HepG2 (cell line): ENCODE data around the gene GRHL1. TPM values are rescaled to one million over a fixed set of nuclear protein-coding genes. Genes with fewer than 3 reads are reported as not detected.

Experiments
- BRCA1 ChIP-seq: sonication (generic); formaldehyde crosslinking; IDR thresholded peaks from 2 replicates; pipeline ENCODE4 v1.4.0; 2020; ENCODE audit warnings: missing genetic modification reagents
- CENPX ChIP-seq: sonication (generic); formaldehyde crosslinking; IDR thresholded peaks from 2 replicates; pipeline ENCODE4 v1.9.0; 2021; ENCODE audit warnings: mild to moderate bottlenecking, missing genetic modification reagents, moderate library complexity
- HNF4G ChIP-seq, 2 experiments: sonication (generic) in 1 of 2; formaldehyde crosslinking in 1 of 2; IDR thresholded peaks; 2 replicates each; pipeline versions ENCODE4 v1.4.0 to v1.6.1; 2011 to 2020; ENCODE audit warnings: borderline replicate concordance in 2 of 2, low read depth in 2 of 2, mild to moderate bottlenecking in 2 of 2, low read length in 1 of 2, missing genetic modification reagents in 1 of 2, moderate library complexity in 1 of 2
- MTF1 ChIP-seq: sonication (generic); formaldehyde crosslinking; IDR thresholded peaks from 2 replicates; pipeline ENCODE4 v1.5.0; 2020; ENCODE audit warnings: missing genetic modification reagents
- MXD4 ChIP-seq: IDR thresholded peaks from 2 replicates; pipeline ENCODE4 v1.6.1; 2016; ENCODE audit warnings: mild to moderate bottlenecking, missing biosample characterization, missing genetic modification reagents
- PAX8 ChIP-seq: sonication (generic); formaldehyde crosslinking; IDR thresholded peaks from 2 replicates; pipeline ENCODE4 v1.8.0; 2022; ENCODE audit warnings: mild to moderate bottlenecking, missing genetic modification reagents, borderline replicate concordance
- POLR2AphosphoS5 ChIP-seq: IDR thresholded peaks from 2 replicates; pipeline ENCODE4 v1.6.1; 2012; ENCODE audit warnings: low read depth, low read length
- REPIN1 ChIP-seq: sonication (generic); formaldehyde crosslinking; IDR thresholded peaks from 2 replicates; pipeline ENCODE4 v1.8.0; 2022; ENCODE audit warnings: missing genetic modification reagents, low read depth, mild to moderate bottlenecking, borderline replicate concordance
- SAP130 ChIP-seq: IDR thresholded peaks from 2 replicates; pipeline ENCODE4 v1.6.1; 2016; ENCODE audit warnings: low read depth
- SP1 ChIP-seq, 2 experiments: fragments of 450-650 bp in 1 of 2; sonication (generic) in 1 of 2; formaldehyde crosslinking in 1 of 2; IDR thresholded peaks; 2 replicates each; pipeline versions ENCODE4 v1.4.0 to v1.6.1; 2016 to 2020; ENCODE audit warnings: missing genetic modification reagents in 1 of 2
- YY1 ChIP-seq: IDR thresholded peaks from 2 replicates; pipeline ENCODE4 v1.6.1; 2011; ENCODE audit warnings: low read length, low read depth, moderate library complexity, mild to moderate bottlenecking; ENCODE audit not compliant: insufficient read depth, insufficient replicate concordance
- ZNF138 ChIP-seq: sonication (generic); formaldehyde crosslinking; IDR thresholded peaks from 2 replicates; pipeline ENCODE4 v1.5.0; 2020; ENCODE audit warnings: mild to moderate bottlenecking, low read depth, missing genetic modification reagents
- ZNF232 ChIP-seq: sonication (generic); formaldehyde crosslinking; IDR thresholded peaks from 2 replicates; pipeline ENCODE4 v1.4.0; 2020; ENCODE audit warnings: missing genetic modification reagents, borderline replicate concordance
- ZNF503 ChIP-seq: sonication (generic); formaldehyde crosslinking; IDR thresholded peaks from 2 replicates; pipeline ENCODE4 v1.4.0; 2020; ENCODE audit warnings: missing genetic modification reagents
- ZNF609 ChIP-seq: sonication (generic); formaldehyde crosslinking; IDR thresholded peaks from 2 replicates; pipeline ENCODE4 v1.4.0; 2020; ENCODE audit warnings: mild to moderate bottlenecking, missing genetic modification reagents, borderline replicate concordance
- ZNF704 ChIP-seq: sonication (generic); formaldehyde crosslinking; IDR thresholded peaks from 2 replicates; pipeline ENCODE4 v1.8.1; 2023; ENCODE audit warnings: mild to moderate bottlenecking, inconsistent platforms, moderate library complexity, missing genetic modification reagents, borderline replicate concordance
- ZNF784 ChIP-seq: sonication (generic); formaldehyde crosslinking; IDR thresholded peaks from 2 replicates; pipeline ENCODE4 v1.5.1; 2020; ENCODE audit warnings: missing genetic modification reagents, mild to moderate bottlenecking, borderline replicate concordance
- ZSCAN30 ChIP-seq: sonication (generic); formaldehyde crosslinking; IDR thresholded peaks from 2 replicates; pipeline ENCODE4 v1.5.0; 2020; ENCODE audit warnings: mild to moderate bottlenecking, missing genetic modification reagents
- polyA plus RNA-seq, 8 experiments: library from polyadenylated mRNA; depleted of rRNA in 3 of 8; stranded (reverse) in 7 of 8; unstranded in 1 of 8; fragments of >200 nt; fragmentation: Illumina TruSeq in 4 of 8; extraction: Trizol in 4 of 8; gene quantifications; 2 replicates each; pipeline versions ENCODE4 v1.2.1 to v1.2.3, GENCODE V29; 2011 to 2016; ENCODE audit warnings: low read depth in 4 of 8, missing spikeins in 1 of 8, mixed read lengths in 1 of 8; ENCODE audit not compliant: insufficient read depth in 1 of 8
- total RNA-seq, 5 experiments: library from RNA; depleted of rRNA; stranded (reverse); fragments of >200 nt; fragmentation: Illumina TruSeq; extraction: Trizol; gene quantifications; 2 replicates each; pipeline ENCODE4 v1.2.3, GENCODE V29; 2016; ENCODE audit warnings: low read depth in 1 of 5

GRHL1 gene
- total and polyA plus RNA-seq, 2 of the 13 experiments (the other 11 are each of a cell fraction or from before 2014, with no cell fraction given) = 9.3 to 12.0 TPM

GRCh38 chr2:9951522-9952285 is at the start of gene GRHL1 (continued):
- no peak; the same call in 1 of the 2 replicates for TF ChIP-seq HNF4G (IDR thresholded peaks at IDR 0.05; ENCODE audit: borderline replicate concordance, low read depth, low read length)
- TF ChIP-seq HNF4G (CRISPR knock-in tag; IDR thresholded peaks at IDR 0.05; ENCODE audit: borderline replicate concordance, low read depth) = peak; percentile 9; the same call in 1 of the 2 replicates
- TF ChIP-seq SP1 (IDR thresholded peaks at IDR 0.05) = no peak
- TF ChIP-seq SP1 (CRISPR knock-in tag; IDR thresholded peaks at IDR 0.05) = peak; percentile 44; the same call in 1 of the 2 replicates
- TF ChIP-seq CENPX (CRISPR knock-in tag) = no peak
- TF ChIP-seq ZSCAN30 (CRISPR knock-in tag) = no peak
- 0 out of 2 replicates have a peak, but pooled peaks have one; percentile 74 for TF ChIP-seq PAX8 (CRISPR knock-in tag)
- TF ChIP-seq POLR2AphosphoS5 = no peak; the same call in 1 of the 2 replicates
- TF ChIP-seq SAP130 = peak; percentile 76
- TF ChIP-seq BRCA1 = 0 out of 2 replicates have a peak, but pooled peaks have one; percentile 32
- TF ChIP-seq YY1 = peak; percentile 37
- 0 out of 2 replicates have a peak, but pooled peaks have one; percentile 33 for TF ChIP-seq ZNF609 (CRISPR knock-in tag)
- TF ChIP-seq ZNF784 (CRISPR knock-in tag) = peak; percentile 45; the same call in 1 of the 2 replicates
- 0 out of 2 replicates have a peak, but pooled peaks have one; percentile 30 for TF ChIP-seq ZNF503 (CRISPR knock-in tag)
- peak; percentile 70; the same call in 1 of the 2 replicates for TF ChIP-seq ZNF232 (CRISPR knock-in tag)
- peak; percentile 30; the same call in 1 of the 2 replicates for TF ChIP-seq MXD4 (CRISPR knock-in tag)
- TF ChIP-seq REPIN1 = peak; percentile 62
- TF ChIP-seq ZNF138 (CRISPR knock-in tag) = 0 out of 2 replicates have a peak, but pooled peaks have one; percentile 61
- peak; percentile 77; the same call in 1 of the 2 replicates for TF ChIP-seq ZNF704 (CRISPR knock-in tag)
- TF ChIP-seq MTF1 (CRISPR knock-in tag) = peak; percentile 36; the same call in 1 of the 2 replicates
